Brain pericyte (primary cell): ENCODE data around the gene YWHAQ.
A peak's percentile ranks its signal among the peaks of the same experiment; 100 is the strongest.
"Not testable (repeated sequence)": the region's sequence is repeated elsewhere in the genome, so short reads cannot be mapped to it uniquely, and the experiment has no call there.

Source experiments
- DNase-seq: peaks from one replicate; pipeline ENCODE4 v3.0.0-alpha.2; 2012; ENCODE audit warnings: low read depth, low spot score

Gene YWHAQ

GRCh38 chr2:9552219-9553178 is 78.3 kb downstream of the YWHAQ start:
- no peak for DNase-seq

GRCh38 chr2:9550859-9551391 is 79.9 kb downstream of the YWHAQ start:
- not testable (repeated sequence) for DNase-seq

- no peak for DNase-seq
Measured at GRCh38 chr2:9549420-9549819, 81.4 kb downstream of the YWHAQ start.

GRCh38 chr2:9548506-9548905 is 82.3 kb downstream of the YWHAQ start:
- DNase-seq, result no peak

GRCh38 chr2:9547262-9547991 is 83.4 kb downstream of the YWHAQ start:
- DNase-seq, result peak; percentile 79

- DNase-seq, result no peak
Measured at GRCh38 chr2:9545502-9545901, 85.3 kb downstream of the YWHAQ start.

- no peak for DNase-seq
Measured at GRCh38 chr2:9543557-9543956, 87.2 kb downstream of the YWHAQ start.

- DNase-seq, result no peak
Measured at GRCh38 chr2:9539531-9539930, 91.3 kb downstream of the YWHAQ start.

- DNase-seq, result peak; percentile 30
Measured at GRCh38 chr2:9538000-9538507, 92.7 kb downstream of the YWHAQ start.

- no peak for DNase-seq
Measured at GRCh38 chr2:9536504-9536903, 94.3 kb downstream of the YWHAQ start.

GRCh38 chr2:9535177-9535576 is 95.6 kb downstream of the YWHAQ start:
- no peak for DNase-seq
